Activated effector memory CD4-positive, alpha-beta T cell treated with anti-CD3 and anti-CD28 coated beads, Interleukin-2, amount 50 U/mL, for 16 hours (primary cell): ENCODE data around the gene SYNGR2.

Source experiments
- DNase-seq: peaks from one replicate; pipeline ENCODE4 v3.0.0-alpha.2; 2020

The SYNGR2 gene

GRCh38 chr17:78173097-78173715, 4.8 kb downstream of the SYNGR2 start:
- DNase-seq = no peak

GRCh38 chr17:78174346-78174869, 6.0 kb downstream of the SYNGR2 start:
- DNase-seq = no peak

GRCh38 chr17:78174870-78175642, 6.7 kb downstream of the SYNGR2 start:
- DNase-seq = no peak

- no peak for DNase-seq
These were observed 7.2 kb downstream of the SYNGR2 start for GRCh38 chr17:78175643-78175981.

GRCh38 chr17:78176548-78177025, 8.2 kb downstream of the SYNGR2 start:
- DNase-seq = peak; percentile 92

- no peak for DNase-seq
These were observed 11.0 kb downstream of the SYNGR2 start for GRCh38 chr17:78179372-78179771.

- DNase-seq = no peak
These were observed 11.7 kb downstream of the SYNGR2 start for GRCh38 chr17:78180083-78180482.

- no peak for DNase-seq
These were observed 12.1 kb downstream of the SYNGR2 start for GRCh38 chr17:78180508-78180907.

- DNase-seq = no peak
These were observed 14.1 kb downstream of the SYNGR2 start for GRCh38 chr17:78182504-78182903.

- no peak for DNase-seq
These were observed 15.5 kb downstream of the SYNGR2 start for GRCh38 chr17:78183916-78184315.

GRCh38 chr17:78184351-78184750, 16.0 kb downstream of the SYNGR2 start:
- DNase-seq = no peak

- no peak for DNase-seq
These were observed 16.5 kb downstream of the SYNGR2 start for GRCh38 chr17:78184868-78185267.

GRCh38 chr17:78185981-78186691, 17.8 kb downstream of the SYNGR2 start:
- no peak for DNase-seq

GRCh38 chr17:78186692-78187595, 18.6 kb downstream of the SYNGR2 start, which contains the start of the genes AFMID and TK1:
TSS of gene AFMID (plus strand) at chr17:78187362. CDS start at chr17:78187371, 9 bp downstream.
TSS of gene TK1 (minus strand) at chr17:78187052. CDS start at chr17:78186994, 58 bp downstream.
- peak; percentile 94 for DNase-seq

- no peak for DNase-seq
These were observed 28.3 kb downstream of the SYNGR2 start for GRCh38 chr17:78196716-78197115.

GRCh38 chr17:78197147-78197832, 28.9 kb downstream of the SYNGR2 start:
- DNase-seq = no peak

- no peak for DNase-seq
These were observed 32.1 kb downstream of the SYNGR2 start for GRCh38 chr17:78200451-78200850.

- DNase-seq = no peak
These were observed 34.3 kb downstream of the SYNGR2 start for GRCh38 chr17:78202666-78203065.

- no peak for DNase-seq
These were observed 36.2 kb downstream of the SYNGR2 start for GRCh38 chr17:78204387-78205123.

GRCh38 chr17:78205124-78205775, 36.9 kb downstream of the SYNGR2 start:
- DNase-seq = no peak
